Stimulated activated CD4-positive, alpha-beta T cell treated with anti-CD3 and anti-CD28 coated beads, TNF-alpha, amount 100 ng/mL, for 1 hour (primary cell): ENCODE measurements around the gene NEGR1.

Source experiments
- DNase-seq, 3 donors: peaks; one replicate each; pipeline ENCODE4 v3.0.0-alpha.2; 2020; ENCODE audit warnings: low read depth in 3 of 3, low spot score in 1 of 3

Gene NEGR1

GRCh38 chr1:71787699-71788098, 494.6 kb downstream of the NEGR1 start:
- DNase-seq: no peak

DNA sequence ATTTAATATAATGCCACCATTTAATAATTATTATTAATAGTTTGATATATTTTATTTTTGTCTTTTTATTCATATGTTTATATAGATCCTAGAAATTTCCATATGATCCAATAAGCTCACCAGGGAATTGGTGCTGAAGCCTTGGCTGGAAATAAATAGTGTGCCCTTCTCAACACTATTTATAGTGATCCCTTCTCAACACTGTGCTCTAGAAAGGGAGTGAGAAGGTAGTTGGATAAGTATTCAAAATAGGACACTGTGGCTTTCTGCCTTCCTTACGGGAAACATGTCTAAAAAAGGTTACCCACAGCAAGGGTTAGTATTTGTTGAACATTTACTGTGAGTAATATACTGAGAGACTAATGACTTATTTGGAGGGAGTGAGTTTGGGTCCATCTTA, 496.1 kb downstream of the NEGR1 start:
- DNase-seq: no peak

DNA sequence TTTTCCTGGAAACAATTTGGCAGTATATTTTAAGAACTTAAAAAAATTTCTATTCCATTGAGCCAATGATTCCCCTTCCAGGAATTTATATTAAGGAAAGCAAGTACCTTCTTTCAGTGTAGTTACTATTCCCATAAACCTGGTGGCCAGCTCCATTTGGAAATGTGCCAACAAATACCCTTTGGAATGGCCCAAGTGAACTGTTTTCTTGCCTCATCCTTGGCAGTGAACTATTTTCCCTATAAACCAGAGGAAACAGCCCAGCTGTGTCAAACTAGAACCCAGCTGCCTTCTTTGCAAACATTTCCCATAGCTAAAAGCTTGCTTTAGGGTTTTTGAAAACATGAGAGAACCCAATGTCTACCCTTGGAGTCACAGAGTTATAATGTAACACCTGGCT, 496.9 kb downstream of the NEGR1 start:
- no peak for DNase-seq

DNA sequence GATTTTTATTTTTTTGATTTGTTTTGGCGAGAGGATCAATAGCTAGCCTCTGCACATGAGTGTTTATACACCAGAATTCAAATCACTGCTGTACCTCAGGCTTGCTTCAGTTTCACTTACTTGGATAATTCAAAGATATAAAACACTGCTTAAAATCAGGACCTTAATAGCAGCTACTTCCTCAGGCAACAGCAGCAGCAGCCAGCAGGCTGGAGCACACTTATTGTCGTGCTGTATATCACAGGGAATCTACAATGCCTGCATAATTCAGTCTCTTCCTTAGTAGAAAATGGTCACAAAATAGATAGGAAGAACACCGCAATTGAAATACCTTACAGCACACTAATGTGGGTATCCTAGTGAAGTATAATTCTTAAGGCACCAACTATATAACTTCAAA, 497.3 kb downstream of the NEGR1 start:
- no peak for DNase-seq

GRCh38 chr1:71784241-71784640, 498.1 kb downstream of the NEGR1 start:
- DNase-seq: no peak

DNA sequence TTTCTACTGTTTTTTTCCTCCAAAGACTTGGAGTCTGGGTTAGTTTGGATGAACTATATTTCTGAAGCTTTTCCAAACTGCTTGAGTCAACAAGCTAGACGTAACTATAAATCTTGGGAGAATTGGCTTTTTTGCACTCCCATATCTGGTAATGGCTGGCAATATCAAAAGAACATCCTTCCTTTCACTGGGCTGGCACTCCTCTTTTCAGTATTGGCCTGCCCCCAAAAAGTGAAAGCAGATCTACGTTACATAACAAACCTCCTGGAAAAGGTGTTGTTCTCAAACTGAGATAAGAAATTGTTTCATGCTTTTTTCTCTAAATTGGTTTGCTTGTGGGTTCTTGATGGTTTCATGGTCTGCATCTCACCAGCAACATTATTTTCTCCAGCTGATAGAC, 499.3 kb downstream of the NEGR1 start:
- DNase-seq: no peak

- no peak for DNase-seq
Observed at GRCh38 chr1:71781450-71781849, 500.9 kb downstream of the NEGR1 start.

GRCh38 chr1:71780681-71781080, 501.7 kb downstream of the NEGR1 start:
- DNase-seq: no peak

DNA sequence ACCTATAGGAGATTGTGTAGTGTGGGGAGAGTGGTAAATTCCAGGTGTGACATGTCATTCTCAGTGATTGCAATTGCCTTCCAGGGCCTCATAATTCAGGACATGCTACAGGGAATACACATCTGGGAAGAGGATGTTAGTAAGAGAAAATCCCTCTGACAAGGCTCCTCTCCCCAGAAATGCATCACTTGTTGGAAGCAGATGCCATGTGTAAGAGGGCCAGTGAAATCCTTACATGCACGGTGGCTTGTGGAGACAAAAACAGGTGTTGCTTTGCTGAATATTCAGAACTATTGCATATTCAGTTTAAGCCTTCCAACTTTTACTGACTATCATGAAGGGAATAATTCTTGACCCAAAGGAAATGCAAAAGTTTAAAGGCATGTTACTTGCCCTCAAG, 503.4 kb downstream of the NEGR1 start:
- DNase-seq: no peak

DNA sequence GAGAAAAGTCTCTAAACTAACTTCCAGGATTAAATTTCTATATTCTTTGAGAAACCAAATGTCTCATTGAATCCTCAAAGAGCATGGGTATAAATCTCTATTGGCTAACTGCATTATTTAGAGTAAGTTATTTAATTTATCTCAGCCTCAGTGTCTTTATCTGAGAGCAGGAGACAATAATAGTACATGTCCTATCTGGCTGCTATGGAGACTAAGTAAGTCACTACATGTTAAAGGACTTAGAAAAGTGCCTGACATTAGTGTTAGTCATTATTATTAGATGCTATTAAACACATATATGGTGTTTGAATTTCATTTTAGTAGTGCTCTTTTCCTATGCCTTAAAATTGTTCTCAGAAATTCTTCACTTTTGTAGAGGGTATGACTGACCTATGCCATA, 505.2 kb downstream of the NEGR1 start:
- no peak for DNase-seq

GRCh38 chr1:71774705-71775104, 507.6 kb downstream of the NEGR1 start:
- no peak for DNase-seq

- DNase-seq: no peak
Observed at GRCh38 chr1:71770121-71770520, 512.2 kb downstream of the NEGR1 start.

GRCh38 chr1:71766748-71767147, 515.6 kb downstream of the NEGR1 start:
- no peak for DNase-seq

DNA sequence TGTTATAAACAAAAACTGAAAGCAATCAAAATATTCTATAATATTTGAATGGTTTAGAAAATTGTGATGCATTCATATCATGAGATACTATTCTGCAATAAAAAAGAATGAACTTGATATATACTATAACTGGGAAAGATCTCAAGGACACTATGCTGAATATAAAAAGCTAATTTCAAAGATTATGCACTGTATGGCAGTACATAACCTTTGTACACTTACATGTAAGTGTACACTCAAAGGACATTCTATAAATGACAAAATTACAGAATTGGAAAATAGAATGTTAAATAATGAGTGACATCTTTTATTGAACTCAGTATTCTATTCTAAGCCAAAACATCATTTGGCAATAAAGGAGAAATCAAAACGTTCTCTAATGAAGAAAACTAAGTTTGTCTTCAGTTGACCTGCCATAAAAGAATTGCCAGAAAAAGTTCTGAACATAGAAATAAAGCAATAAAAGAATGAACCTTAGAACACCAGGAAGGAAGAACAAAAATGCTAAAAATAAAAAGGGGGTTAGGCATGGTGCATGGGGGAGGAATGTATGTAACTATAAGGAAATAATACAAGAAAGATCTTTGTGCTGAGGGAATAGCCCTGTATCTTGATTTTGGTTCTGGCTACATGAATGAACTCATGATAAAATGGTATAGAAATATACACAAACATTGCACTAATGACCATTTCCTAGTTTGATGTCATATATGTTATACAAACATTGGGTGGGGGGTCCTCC, 519.7 kb downstream of the NEGR1 start:
- no peak for DNase-seq

DNA sequence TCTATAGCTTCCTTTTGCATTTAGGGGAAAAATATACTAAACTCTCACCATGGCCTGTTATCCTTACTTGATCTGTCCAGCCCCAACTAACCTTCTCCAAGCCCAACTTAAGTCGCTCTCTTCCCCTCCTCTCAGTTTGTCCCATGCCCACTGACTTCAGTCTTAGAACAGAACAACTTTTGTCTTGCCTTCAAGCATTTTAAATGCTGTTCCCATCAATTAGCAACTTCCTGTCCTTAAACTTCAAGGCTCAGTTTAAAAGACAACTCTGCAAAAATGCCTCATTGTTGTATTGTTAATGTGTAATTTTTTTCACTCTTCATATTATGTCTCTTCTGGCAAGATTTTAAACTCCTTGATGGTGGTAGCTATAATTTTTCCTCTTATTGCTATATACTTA, 526.9 kb downstream of the NEGR1 start:
- DNase-seq: no peak

DNA sequence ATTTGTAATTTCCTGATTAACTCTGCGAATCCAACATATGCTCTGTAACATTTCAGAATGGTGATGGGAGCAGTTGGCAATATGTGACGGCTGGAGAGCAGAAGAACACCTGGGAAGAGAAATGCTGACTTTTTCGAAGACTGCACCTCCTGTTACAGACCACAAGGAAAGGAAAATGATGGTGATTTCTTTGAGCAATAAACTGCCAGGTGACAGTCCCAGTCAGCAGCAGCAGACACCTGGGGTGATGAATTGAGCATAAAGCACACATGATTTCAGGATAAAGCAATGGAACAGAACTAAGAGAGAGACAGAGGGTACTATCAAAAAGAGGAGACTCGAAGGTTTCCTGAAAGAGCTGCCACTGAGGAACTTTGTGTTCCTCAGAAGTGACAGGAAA, 528.6 kb downstream of the NEGR1 start:
- no peak for DNase-seq

DNA sequence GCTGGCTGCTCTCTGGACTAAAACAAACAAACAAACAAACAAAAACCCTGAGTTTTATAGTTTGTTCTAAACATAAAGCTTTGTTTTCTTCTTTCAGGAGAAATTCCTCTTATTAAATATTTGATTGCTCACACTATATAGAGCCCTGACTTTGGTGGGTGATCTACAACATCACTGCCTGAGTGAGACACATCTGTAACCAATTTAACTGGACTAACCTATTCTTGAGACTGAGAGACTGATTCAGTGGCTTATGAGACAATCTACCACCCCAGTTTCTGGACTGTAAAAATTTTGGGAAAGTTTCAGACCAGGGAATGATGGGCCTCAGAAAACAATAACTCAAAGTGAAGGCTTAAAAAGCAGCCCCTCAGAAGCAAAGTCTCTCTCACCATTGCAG, 537.0 kb downstream of the NEGR1 start:
- DNase-seq: no peak

DNA sequence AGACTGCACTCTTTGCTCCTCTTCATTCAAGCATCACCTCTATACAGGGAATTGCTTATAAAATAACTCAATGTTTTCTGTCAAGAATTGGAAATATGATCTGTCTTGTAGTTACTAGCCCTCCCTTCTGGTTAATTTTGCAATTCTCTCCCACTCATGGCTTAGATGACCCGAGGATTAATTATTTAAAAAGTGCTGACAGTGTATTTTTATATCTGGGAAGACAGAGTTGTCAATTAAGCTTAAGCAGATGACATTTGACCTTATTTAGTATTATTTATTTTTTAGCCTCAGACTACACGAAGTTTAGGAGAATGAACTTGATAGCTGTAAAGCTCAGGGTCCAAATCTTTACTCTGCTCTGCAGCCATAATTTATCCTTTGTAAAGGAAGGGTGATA, 538.5 kb downstream of the NEGR1 start:
- DNase-seq: no peak

- no peak for DNase-seq
Observed at GRCh38 chr1:71738910-71739309, 543.4 kb downstream of the NEGR1 start.

DNA sequence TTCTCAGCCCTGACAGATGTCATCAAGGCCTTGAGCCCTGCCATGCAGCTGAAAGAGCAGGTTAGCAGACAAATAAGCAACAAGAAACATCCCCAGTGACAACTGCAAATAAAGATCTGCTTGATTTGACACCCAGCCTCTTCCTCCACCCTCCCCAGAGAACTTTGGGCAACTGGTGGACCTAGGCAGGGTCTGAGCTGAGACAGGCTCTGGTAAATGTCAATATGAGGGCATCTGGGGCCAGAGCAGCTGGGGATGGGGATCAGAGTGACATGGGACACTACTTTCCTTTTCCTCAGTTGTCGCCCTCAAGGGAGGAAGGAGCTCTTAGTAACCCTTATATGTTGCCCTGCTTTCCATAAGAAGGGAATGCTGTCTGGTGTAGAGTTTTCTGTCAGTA, 544.1 kb downstream of the NEGR1 start:
- no peak for DNase-seq

- no peak for DNase-seq
Observed at GRCh38 chr1:71737768-71738167, 544.6 kb downstream of the NEGR1 start.

GRCh38 chr1:71733121-71733520, 549.2 kb downstream of the NEGR1 start:
- DNase-seq: no peak

- DNase-seq: no peak
Observed at GRCh38 chr1:71721532-71721931, 560.8 kb downstream of the NEGR1 start.

GRCh38 chr1:71719330-71719729, 563.0 kb downstream of the NEGR1 start:
- no peak for DNase-seq
